ENCODE data around the gene ANKRD13A.

ANKRD13A gene

GRCh38 chr12:109998904-109999648 lies at the start of gene ANKRD13A:
TSS of gene ANKRD13A (plus strand) at chr12:109999430. CDS start at chr12:109999689, 259 bp downstream.
- peak; percentile 80 for DNase-seq

GRCh38 chr12:109950625-109951024 lies 48.6 kb upstream of the ANKRD13A start:
- DNase-seq, result no peak

GRCh38 chr12:109951136-109951535 lies 48.1 kb upstream of the ANKRD13A start:
- no peak for DNase-seq

DNA sequence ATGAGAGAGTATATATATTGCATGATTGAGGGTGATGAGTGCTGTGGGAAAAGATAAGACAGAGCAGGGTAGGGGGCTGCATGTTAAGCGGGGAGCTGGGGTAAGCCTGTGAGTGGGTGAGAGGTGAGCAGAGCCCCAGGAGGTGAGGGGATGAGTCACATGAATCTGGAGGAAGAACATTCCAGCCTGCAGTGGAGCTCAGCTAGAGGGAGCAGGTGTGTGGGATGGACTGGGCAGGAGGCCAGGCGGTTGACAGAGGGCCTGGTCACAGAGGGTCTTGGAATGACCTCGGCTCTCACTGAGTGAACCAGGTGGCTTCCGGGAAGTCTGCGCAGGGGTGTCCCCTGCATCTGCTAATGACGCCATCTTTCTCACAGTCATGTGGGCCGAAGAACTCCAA lies 47.5 kb upstream of the ANKRD13A start:
- no peak for DNase-seq

- no peak for DNase-seq
Measured at GRCh38 chr12:109952160-109952858, 46.9 kb upstream of the ANKRD13A start.

DNA sequence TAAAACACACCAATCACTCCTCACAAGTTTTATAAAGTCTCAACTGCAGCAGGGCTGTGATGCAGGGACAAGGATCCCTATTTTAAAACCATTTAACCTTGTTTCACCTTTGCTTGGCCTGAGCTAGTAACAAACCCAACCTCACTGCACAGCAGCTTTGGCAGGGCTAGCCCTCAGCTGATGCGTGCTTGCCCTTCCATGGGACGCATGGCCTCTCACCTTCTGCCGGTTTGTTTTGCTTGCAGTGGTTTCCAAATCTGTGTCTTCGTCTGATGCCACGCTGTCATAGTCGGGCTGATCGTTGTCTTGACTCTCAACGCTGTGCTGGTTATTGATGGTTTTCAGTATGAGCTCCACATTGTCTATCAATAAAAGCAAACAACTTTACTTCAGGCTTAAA lies 46.4 kb upstream of the ANKRD13A start:
- DNase-seq, result no peak

DNA sequence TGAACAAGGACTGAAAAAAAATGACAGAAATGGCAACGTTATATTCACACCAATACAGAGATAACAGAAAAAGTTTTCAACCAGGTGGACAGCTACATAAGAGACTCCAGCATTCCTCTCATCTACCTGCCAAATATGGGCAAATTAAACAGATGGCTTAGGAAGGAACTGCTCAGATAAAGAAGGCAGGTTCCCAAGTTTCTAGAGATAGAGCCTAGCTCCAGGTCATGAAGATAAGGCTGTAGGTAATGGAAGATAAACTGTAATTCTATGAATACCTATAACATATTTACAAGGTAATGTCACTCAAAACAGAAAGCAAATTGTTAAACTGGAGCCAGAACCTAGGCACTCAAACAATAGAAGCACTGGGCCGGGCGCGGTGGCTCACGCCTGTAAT lies 45.6 kb upstream of the ANKRD13A start:
- DNase-seq, result no peak

DNA sequence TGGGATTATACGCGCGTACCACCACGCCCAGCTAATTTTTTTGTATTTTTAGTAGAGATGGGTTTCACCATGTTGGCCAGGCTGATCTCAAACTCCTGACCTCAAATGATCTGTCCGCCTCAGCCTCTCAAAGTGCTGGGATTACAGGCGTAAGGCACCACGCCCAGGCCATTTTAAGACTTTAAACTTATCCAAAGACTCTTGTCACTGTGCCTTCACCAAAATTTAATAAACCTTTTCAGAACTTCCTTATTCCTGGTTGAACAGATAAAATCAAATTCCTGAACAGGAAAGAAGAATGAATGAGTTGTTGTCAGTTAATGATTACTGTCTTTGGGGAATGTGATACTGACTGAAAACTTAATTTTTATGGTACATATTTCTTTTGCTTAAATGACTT lies 40.9 kb upstream of the ANKRD13A start:
- DNase-seq, result no peak

DNA sequence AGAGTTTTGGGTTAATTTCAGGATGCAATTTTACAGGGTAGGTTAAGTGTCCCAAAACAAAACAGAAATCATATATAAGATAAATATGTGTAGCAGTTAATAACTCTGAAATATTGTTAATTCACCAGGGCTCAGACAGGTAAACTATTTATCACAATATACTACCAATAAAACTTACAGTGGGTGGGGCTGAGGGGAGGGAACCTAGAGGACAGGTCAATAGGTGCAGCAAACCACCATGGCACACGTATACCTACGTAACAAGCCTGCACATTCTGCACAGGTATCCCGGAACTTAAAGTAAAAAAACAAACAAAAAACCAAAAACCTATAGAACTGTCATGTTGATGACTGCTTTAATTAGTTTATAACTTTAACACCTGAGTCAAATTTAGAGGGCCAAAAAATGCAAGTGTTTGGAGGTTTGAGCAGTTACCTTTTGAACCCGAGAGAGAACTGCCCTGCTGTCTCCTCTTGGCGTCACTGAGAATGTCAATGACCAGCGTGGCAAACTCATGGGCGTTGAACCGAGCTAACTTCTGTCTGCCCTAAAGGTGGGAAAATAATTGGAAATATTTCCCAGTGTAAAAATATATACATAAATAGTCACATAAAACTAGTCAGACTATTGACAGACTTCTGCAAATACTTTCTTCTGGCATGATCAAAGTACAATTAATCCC lies 39.7 kb upstream of the ANKRD13A start:
- DNase-seq, result no peak

DNA sequence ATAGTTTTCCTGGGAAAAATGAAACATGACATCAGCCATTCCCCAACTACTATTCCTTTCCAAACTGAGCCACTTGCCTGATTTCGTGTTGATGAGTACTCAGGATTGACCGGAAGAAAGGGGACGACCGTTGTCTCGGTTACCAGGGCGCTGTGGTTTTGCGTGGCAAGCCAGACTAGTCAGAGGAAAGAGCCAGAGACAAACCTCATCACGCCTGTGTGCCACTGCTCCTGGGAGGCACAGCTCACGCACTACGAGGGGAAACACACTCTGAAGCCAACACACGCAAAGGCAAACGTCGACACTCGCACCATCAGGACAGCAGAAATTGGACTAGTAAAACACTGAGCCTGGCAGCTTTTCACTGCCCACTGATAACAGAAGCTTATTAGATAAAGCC lies 38.0 kb upstream of the ANKRD13A start:
- DNase-seq, result no peak

DNA sequence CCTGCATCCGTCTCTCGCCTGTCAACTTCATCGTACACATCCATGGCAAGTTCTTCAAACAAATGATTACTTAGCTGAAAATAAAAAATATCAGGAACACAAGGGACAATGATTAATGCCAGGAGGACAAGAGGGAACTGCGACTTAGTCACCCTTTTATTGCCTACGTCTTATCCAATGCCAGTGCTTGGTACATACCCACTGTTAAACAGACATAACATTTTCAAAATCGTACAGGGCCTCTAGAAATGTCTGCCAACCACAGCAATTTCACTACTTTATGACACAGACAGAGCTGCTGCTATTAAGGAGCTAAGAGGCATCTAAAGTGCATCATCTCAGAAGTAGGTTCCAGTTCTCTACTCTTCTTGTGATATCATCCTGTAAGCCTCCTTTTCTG lies 37.6 kb upstream of the ANKRD13A start:
- DNase-seq, result no peak

DNA sequence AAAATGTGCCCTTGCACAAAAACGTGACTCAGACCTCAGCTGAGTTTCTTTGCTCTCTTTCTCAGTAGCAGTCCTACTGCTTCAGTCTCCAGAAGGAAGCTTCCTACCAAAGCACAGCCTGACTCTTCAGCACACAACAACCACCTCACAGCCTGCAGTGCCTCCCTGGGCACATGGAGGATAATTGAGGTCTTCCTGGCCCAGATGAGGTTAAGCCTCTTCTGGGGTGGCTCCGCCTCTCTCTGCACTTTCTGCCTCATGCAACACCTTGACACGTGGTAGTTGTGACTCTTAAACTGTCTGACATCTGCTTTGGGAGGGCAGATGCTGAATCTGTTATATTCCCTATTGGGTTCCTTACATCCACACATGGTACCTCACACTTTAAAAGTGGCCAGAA lies 36.8 kb upstream of the ANKRD13A start:
- no peak for DNase-seq

DNA sequence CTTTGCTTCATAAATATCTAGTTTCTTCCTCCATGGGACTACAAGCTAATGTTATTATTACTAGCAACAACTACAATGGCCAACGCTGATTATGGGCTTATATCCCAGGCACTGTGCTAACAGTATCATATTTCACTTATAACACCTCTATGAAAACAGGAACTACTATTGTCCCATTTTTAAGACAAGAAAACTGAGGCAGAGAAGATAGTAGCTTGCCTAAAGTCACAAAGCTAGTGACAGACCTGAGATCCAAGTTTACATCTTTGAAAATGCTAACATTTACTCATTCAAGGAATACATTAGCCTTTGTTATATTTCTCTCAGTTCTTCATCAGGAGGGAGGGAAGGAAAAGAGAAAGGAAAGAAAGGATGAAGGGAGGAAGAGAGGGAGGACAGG lies 35.9 kb upstream of the ANKRD13A start:
- DNase-seq, result no peak

DNA sequence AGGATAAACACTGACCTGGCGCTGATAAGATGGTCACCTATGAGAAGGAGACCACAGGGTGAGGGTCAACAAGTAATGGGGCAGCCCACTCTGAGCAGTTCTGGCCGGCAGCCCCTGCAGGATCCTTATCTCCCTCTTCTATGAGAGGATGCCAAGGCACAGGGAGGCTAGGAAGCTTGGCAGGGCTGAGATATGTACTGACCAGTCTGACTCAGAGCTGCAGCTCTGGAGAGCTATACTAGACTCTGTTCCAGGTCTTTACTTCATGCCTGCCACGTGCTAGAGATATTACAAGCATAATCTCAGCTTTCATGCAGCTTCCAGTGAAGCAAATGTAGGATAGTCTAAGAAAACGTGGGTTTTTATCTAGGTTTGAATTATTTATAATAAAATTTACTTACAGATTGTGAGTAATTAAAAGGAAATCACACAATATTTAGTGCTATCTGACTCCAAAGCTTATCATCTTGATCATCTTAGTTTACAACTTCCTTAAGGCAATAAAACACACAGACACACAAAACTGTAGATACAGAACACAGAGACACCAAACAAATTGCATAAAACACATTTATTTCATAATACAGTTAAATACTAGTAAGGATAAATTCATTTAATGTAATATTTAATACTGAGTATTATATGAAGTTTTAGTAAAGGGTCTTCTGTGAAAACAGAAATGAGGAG lies 35.3 kb upstream of the ANKRD13A start:
- DNase-seq, result no peak

DNA sequence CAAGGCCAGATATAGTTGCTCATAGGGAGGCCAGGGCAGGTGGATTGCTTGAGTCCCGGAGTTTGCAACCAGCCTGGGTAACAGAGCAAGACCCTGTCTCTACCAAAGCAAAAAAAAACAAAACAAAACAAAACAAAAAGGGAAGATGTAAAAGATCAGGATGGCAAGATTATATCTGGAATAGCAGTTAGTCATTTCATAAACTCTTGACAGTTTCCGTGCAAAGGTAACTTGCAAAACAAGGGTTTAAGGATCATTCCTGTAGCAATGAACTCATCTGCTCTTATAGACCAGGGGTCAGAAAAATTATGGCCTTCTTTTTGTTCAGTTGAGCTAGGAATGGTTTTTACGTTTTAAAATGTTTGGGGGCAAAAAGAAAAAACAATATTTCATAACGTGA lies 32.7 kb upstream of the ANKRD13A start:
- DNase-seq, result no peak

DNA sequence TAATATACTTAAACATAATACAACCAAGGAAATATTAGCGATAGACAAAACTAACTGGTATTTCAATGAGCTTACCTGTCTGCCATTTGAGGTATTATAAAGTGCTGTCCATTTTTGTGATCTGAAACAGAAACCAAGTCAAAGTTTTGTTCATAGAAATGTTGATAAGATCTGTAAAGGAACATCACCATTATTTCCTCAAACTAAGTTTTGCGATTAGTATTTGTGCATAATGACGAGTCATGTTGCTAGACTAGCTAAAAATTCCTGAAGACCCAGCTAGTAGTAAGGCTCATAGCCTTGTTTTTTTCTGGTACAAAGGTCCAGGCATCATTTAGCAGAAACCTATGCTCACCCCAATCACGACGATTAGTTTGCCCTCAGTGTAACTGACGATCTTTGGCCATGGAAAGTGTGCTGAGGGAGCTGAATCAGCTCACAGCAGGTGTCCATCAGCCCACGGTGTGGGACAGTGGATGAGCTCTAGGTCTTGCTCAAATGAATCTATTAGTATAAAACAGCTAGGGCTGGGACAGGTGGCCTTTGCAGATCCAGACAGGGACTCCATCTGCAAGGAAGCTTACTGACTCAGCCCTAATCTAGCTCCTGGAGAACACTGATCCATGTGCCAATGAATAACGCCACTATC lies 31.7 kb upstream of the ANKRD13A start:
- DNase-seq, result no peak

DNA sequence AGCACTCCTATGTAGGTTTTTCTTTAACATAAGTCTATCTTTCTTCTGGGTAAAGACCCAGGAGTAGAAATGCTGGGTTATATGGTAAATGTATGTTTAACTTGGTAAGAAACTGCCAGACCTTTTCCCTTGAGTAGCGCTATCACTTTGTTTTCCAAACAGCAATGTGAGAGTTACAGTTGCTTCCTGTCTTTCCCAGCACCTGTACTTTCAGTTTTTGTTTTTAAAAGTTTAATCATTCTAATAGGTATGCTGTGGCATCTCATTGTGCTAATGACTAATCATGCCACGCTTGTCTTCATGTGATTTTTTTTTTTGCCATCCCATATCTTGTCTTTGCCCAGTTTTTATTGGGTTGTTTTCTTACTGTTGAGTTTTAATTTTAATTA lies 31.2 kb upstream of the ANKRD13A start:
- DNase-seq, result no peak

GRCh38 chr12:109968801-109969200 lies 30.4 kb upstream of the ANKRD13A start:
- no peak for DNase-seq

GRCh38 chr12:109972821-109973220 lies 26.4 kb upstream of the ANKRD13A start:
- no peak for DNase-seq

GRCh38 chr12:109981311-109981710 lies 17.9 kb upstream of the ANKRD13A start:
- peak; percentile 19 for DNase-seq

- no peak for DNase-seq
Measured at GRCh38 chr12:109982210-109982609, 17.0 kb upstream of the ANKRD13A start.

- no peak for DNase-seq
Measured at GRCh38 chr12:109983432-109984142, 15.6 kb upstream of the ANKRD13A start.

All from activated CD4-positive, alpha-beta T cell treated with anti-CD3 and anti-CD28 coated beads for 1 hour (primary cell).